ENCODE measurements around the gene LIN7A.

The LIN7A gene

GRCh38 chr12:80872053-80872452 is 65.7 kb downstream of the LIN7A start:
- TF ChIP-seq CEBPB (IDR thresholded peaks at IDR 0.05) = no peak
- no peak for TF ChIP-seq CREB1 (IDR thresholded peaks at IDR 0.05; ENCODE audit: low read depth)

- TF ChIP-seq YY1 (IDR thresholded peaks at IDR 0.05; ENCODE audit: low read depth) (no peak), CREB1 (IDR thresholded peaks at IDR 0.05; ENCODE audit: low read depth) (no peak)
Observed at GRCh38 chr12:80869264-80869663, 68.5 kb downstream of the LIN7A start.

GRCh38 chr12:80868576-80868975 is 69.2 kb downstream of the LIN7A start:
- TF ChIP-seq EGR1 (IDR thresholded peaks at IDR 0.05) = no peak
- no peak for TF ChIP-seq TEAD4 (IDR thresholded peaks at IDR 0.05)
- TF ChIP-seq RAD21 (IDR thresholded peaks at IDR 0.05; ENCODE audit: low read depth) = no peak
- no peak for TF ChIP-seq CREB1 (IDR thresholded peaks at IDR 0.05; ENCODE audit: low read depth)
- no peak for TF ChIP-seq CEBPB (IDR thresholded peaks at IDR 0.05)
- TF ChIP-seq MAX (IDR thresholded peaks at IDR 0.05) = no peak
- no peak for TF ChIP-seq NFIC (IDR thresholded peaks at IDR 0.05)
- no peak for TF ChIP-seq TCF12 (IDR thresholded peaks at IDR 0.05; ENCODE audit: low read depth)

GRCh38 chr12:80867941-80868340 is 69.8 kb downstream of the LIN7A start:
- TF ChIP-seq YY1 (IDR thresholded peaks at IDR 0.05; ENCODE audit: low read depth) = no peak
- no peak for TF ChIP-seq ZBTB7A (IDR thresholded peaks at IDR 0.05; ENCODE audit: low read depth)
- TF ChIP-seq, protein P1, sequence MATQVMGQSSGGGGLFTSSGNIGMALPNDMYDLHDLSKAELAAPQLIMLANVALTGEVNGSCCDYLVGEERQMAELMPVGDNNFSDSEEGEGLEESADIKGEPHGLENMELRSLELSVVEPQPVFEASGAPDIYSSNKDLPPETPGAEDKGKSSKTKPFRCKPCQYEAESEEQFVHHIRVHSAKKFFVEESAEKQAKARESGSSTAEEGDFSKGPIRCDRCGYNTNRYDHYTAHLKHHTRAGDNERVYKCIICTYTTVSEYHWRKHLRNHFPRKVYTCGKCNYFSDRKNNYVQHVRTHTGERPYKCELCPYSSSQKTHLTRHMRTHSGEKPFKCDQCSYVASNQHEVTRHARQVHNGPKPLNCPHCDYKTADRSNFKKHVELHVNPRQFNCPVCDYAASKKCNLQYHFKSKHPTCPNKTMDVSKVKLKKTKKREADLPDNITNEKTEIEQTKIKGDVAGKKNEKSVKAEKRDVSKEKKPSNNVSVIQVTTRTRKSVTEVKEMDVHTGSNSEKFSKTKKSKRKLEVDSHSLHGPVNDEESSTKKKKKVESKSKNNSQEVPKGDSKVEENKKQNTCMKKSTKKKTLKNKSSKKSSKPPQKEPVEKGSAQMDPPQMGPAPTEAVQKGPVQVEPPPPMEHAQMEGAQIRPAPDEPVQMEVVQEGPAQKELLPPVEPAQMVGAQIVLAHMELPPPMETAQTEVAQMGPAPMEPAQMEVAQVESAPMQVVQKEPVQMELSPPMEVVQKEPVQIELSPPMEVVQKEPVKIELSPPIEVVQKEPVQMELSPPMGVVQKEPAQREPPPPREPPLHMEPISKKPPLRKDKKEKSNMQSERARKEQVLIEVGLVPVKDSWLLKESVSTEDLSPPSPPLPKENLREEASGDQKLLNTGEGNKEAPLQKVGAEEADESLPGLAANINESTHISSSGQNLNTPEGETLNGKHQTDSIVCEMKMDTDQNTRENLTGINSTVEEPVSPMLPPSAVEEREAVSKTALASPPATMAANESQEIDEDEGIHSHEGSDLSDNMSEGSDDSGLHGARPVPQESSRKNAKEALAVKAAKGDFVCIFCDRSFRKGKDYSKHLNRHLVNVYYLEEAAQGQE (IDR thresholded peaks at IDR 0.05; ENCODE audit: low read depth) = no peak
- no peak for TF ChIP-seq USF1 (IDR thresholded peaks at IDR 0.05)
- TF ChIP-seq CREB1 (IDR thresholded peaks at IDR 0.05; ENCODE audit: low read depth) = no peak
- TF ChIP-seq TCF12 (IDR thresholded peaks at IDR 0.05; ENCODE audit: low read depth) = no peak
- no peak for TF ChIP-seq EP300 (IDR thresholded peaks at IDR 0.05; ENCODE audit: borderline replicate concordance)
- no peak for TF ChIP-seq CEBPB (IDR thresholded peaks at IDR 0.05)
- no peak for TF ChIP-seq TAF1 (IDR thresholded peaks at IDR 0.05; ENCODE audit: low read depth)
- TF ChIP-seq FOXM1 (IDR thresholded peaks at IDR 0.05; ENCODE audit: borderline replicate concordance, low read depth) = no peak
- no peak for TF ChIP-seq EGR1 (IDR thresholded peaks at IDR 0.05)
- no peak for TF ChIP-seq MAX (IDR thresholded peaks at IDR 0.05)
- TF ChIP-seq TEAD4 (IDR thresholded peaks at IDR 0.05) = no peak
- no peak for TF ChIP-seq RAD21 (IDR thresholded peaks at IDR 0.05; ENCODE audit: low read depth)
- no peak for TF ChIP-seq NFIC (IDR thresholded peaks at IDR 0.05)

- TF ChIP-seq, protein P1 (IDR thresholded peaks at IDR 0.05; ENCODE audit: low read depth) = no peak
- TF ChIP-seq ZBTB7A (IDR thresholded peaks at IDR 0.05; ENCODE audit: low read depth) (no peak), FOXM1 (IDR thresholded peaks at IDR 0.05; ENCODE audit: borderline replicate concordance, low read depth) (no peak), MAX (IDR thresholded peaks at IDR 0.05) (no peak), TAF1 (IDR thresholded peaks at IDR 0.05; ENCODE audit: low read depth) (no peak), NFIC (IDR thresholded peaks at IDR 0.05) (no peak), EGR1 (IDR thresholded peaks at IDR 0.05) (no peak), TCF12 (IDR thresholded peaks at IDR 0.05; ENCODE audit: low read depth) (no peak), RAD21 (IDR thresholded peaks at IDR 0.05; ENCODE audit: low read depth) (no peak), CEBPB (IDR thresholded peaks at IDR 0.05) (no peak), USF1 (IDR thresholded peaks at IDR 0.05) (no peak), TEAD4 (IDR thresholded peaks at IDR 0.05) (no peak), EP300 (IDR thresholded peaks at IDR 0.05; ENCODE audit: borderline replicate concordance) (no peak), CREB1 (IDR thresholded peaks at IDR 0.05; ENCODE audit: low read depth) (no peak), YY1 (IDR thresholded peaks at IDR 0.05; ENCODE audit: low read depth) (no peak)
Observed at GRCh38 chr12:80864046-80864735, 73.5 kb downstream of the LIN7A start.

GRCh38 chr12:80862531-80862930 is 75.2 kb downstream of the LIN7A start:
- no peak for TF ChIP-seq RAD21 (IDR thresholded peaks at IDR 0.05; ENCODE audit: low read depth)
- TF ChIP-seq TCF12 (IDR thresholded peaks at IDR 0.05; ENCODE audit: low read depth) = no peak
- TF ChIP-seq FOXM1 (IDR thresholded peaks at IDR 0.05; ENCODE audit: borderline replicate concordance, low read depth) = no peak
